Body of pancreas (tissue), 4 donors: Measurements from ENCODE around the gene A1CF. TPM values are rescaled to one million over a fixed set of nuclear protein-coding genes. Genes with fewer than 3 reads are reported as not detected.
A peak's percentile ranks its signal among the peaks of the same experiment; 100 is the strongest.

Experiments
- ATAC-seq: fragments of 150-250 bp; one replicate; pipeline ENCODE4 v1.9.1; 2016
- DNase-seq, 4 donors: peaks; one replicate each; pipeline ENCODE4 v3.0.0-alpha.2; 2019
- H3K27ac ChIP-seq, 4 donors: fragments of 200-600 bp; sonication (generic); 1 replicate in 3 of 4; 2 replicates in 1 of 4; pipeline versions ENCODE4 v1.5.1 to v1.6.1; 2016 to 2019; ENCODE audit warnings: mild to moderate bottlenecking in 1 of 4, mixed read lengths in 1 of 4, moderate library complexity in 1 of 4
- H3K27me3 ChIP-seq, 2 donors: fragments of 200-600 bp; sonication (generic); one replicate each; pipeline ENCODE4 v1.6.0; 2016; ENCODE audit warnings: mild to moderate bottlenecking in 1 of 2
- H3K36me3 ChIP-seq, 2 donors: fragments of 200-600 bp; sonication (generic); replicated peaks in 1 of 2; 2 replicates each; pipeline ENCODE4 v1.5.1; 2016; ENCODE audit warnings: low read depth in 2 of 2; ENCODE audit not compliant: insufficient read depth in 1 of 2
- H3K4me1 ChIP-seq: fragments of 200-600 bp; sonication (generic); one replicate; pipeline ENCODE4 v1.6.0; 2016
- H3K4me3 ChIP-seq, 2 donors: fragments of 200-600 bp; sonication (generic); 1 replicate in 1 of 2; 2 replicates in 1 of 2; pipeline ENCODE4 v1.5.1; 2016 to 2019
- H3K9me3 ChIP-seq, 3 donors: fragments of 200-600 bp; sonication (generic); 1 replicate in 2 of 3; 2 replicates in 1 of 3; pipeline ENCODE4 v1.5.1; 2016
- CTCF ChIP-seq, 7 experiments: fragments of 450-650 bp in 4 of 7; fragments of 200-600 bp in 3 of 7; sonication (generic) in 3 of 7; IDR thresholded peaks; one replicate each; pipeline ENCODE4 v1.5.1; 2016 to 2019; ENCODE audit warnings: antibody characterized with exemption in 7 of 7
- POLR2A ChIP-seq, 3 donors: fragments of 450-650 bp; IDR thresholded peaks; one replicate each; pipeline ENCODE4 v1.6.1; 2016; ENCODE audit warnings: antibody characterized with exemption in 3 of 3, mild to moderate bottlenecking in 2 of 3
- WGBS, 2 donors: methylation state at CpG; one replicate each; pipeline ENCODE4 v1.1.5; 2017; 5-methylcytosine and 5-hydroxymethylcytosine counted together
- intact Hi-C: fragments of 100-400 bp; cut with DNase I; formaldehyde crosslinking; loops from one replicate; pipeline ENCODE4 v1.15.1; 2023
- total RNA-seq, 2 donors: library from RNA; depleted of rRNA; stranded (reverse); fragments of >200 nt; gene quantifications; one replicate each; pipeline ENCODE4 v1.1.0, GENCODE V29; 2016

A1CF gene
- total RNA-seq, 2 donors from 2014 or later, result 7.8 to 18.5 TPM

- Histone ChIP-seq H3K27me3 (no peaks in the 10 kb centered on the region), H3K27ac (no peak overlapping the region), H3K36me3 (no peaks in the 10 kb centered on the region), H3K4me3 (no peak overlapping the region), H3K4me1 (peaks cover 40% of the 10 kb centered on the region), H3K9me3 (no peaks in the 10 kb centered on the region)
- intact Hi-C loops, result no loop called here
- no peak for DNase-seq
- whole genome bisulfite sequencing, 2 donors, result 78 to 79% methylated on average over 5 of the region's 5 CpGs
- TF ChIP-seq CTCF (IDR thresholded peaks at IDR 0.05), result no peak
- no peak for TF ChIP-seq POLR2A (IDR thresholded peaks at IDR 0.05)
- no peak for ATAC-seq
Observed at GRCh38 chr10:50850578-50851230, 34.7 kb downstream of the A1CF start.

- ATAC-seq, result no peak
- WGBS, 2 donors, result 88 to 90% methylated on average over 1 of the region's 1 CpG
- H3K27ac ChIP-seq, result no peak overlapping the region
Observed at GRCh38 chr10:50846753-50847152, 38.7 kb downstream of the A1CF start.

GRCh38 chr10:50837095-50837494, 48.3 kb downstream of the A1CF start:
- no peak for ATAC-seq
- Histone ChIP-seq H3K36me3 (no peaks in the 10 kb centered on the region), H3K27me3 (no peaks in the 10 kb centered on the region), H3K4me1 (peaks cover 8% of the 10 kb centered on the region), H3K27ac (no peak overlapping the region), H3K9me3 (no peaks in the 10 kb centered on the region), H3K4me3 (no peak overlapping the region)
- WGBS, 2 donors, result 90% methylated on average over 1 of the region's 1 CpG
- intact Hi-C loops, result no loop called here
- TF ChIP-seq POLR2A (IDR thresholded peaks at IDR 0.05) (no peak), CTCF (IDR thresholded peaks at IDR 0.05) (no peak)
- DNase-seq, result no peak

More at GRCh38 chr10:50846753-50847152, 38.7 kb downstream of the A1CF start:
- TF ChIP-seq POLR2A (IDR thresholded peaks at IDR 0.05) (no peak), CTCF (IDR thresholded peaks at IDR 0.05) (no peak)
- no peaks in the 10 kb centered on the region for H3K36me3 ChIP-seq
- no peaks in the 10 kb centered on the region for H3K27me3 ChIP-seq
- no peak overlapping the region for H3K4me3 ChIP-seq
- no peak for DNase-seq
- peaks cover 10% of the 10 kb centered on the region for H3K4me1 ChIP-seq
- no peaks in the 10 kb centered on the region for H3K9me3 ChIP-seq
- intact Hi-C loops, result no loop called here

GRCh38 chr10:50832171-50832751, 53.2 kb downstream of the A1CF start:
- DNase-seq, result no peak
- WGBS, 2 donors, result 22 to 33% methylated on average over 3 of the region's 3 CpGs
- peak; percentile 60 for ATAC-seq

More at GRCh38 chr10:50832171-50832751, 53.2 kb downstream of the A1CF start:
- Histone ChIP-seq H3K9me3 (no peaks in the 10 kb centered on the region), H3K4me1 (peaks cover 12% of the 10 kb centered on the region), H3K27ac (peak overlapping the region in 2 of 4 donors; percentile 1 to 5), H3K36me3 (no peaks in the 10 kb centered on the region), H3K4me3 (no peak overlapping the region), H3K27me3 (no peaks in the 10 kb centered on the region)
- intact Hi-C loops, result no loop called here
- no peak for TF ChIP-seq CTCF (IDR thresholded peaks at IDR 0.05)
- TF ChIP-seq POLR2A (IDR thresholded peaks at IDR 0.05), result no peak
